Transverse colon (tissue), 4 donors: Measurements from ENCODE around the gene KRT2. TPM values are rescaled to one million over a fixed set of nuclear protein-coding genes. Genes with fewer than 3 reads are reported as not detected.

Experiments used
- DNase-seq: peaks from one replicate; pipeline ENCODE4 v3.0.0-alpha.2; 2019
- H3K27ac ChIP-seq, 4 donors: fragments of 200-600 bp; sonication (generic); 2 replicates each; pipeline ENCODE4 v1.5.1; 2016 to 2018; ENCODE audit warnings: inconsistent platforms in 4 of 4
- H3K27me3 ChIP-seq: fragments of 200-600 bp; sonication (generic); 2 replicates; pipeline ENCODE4 v1.5.1; 2017; ENCODE audit warnings: inconsistent platforms
- H3K36me3 ChIP-seq, 4 donors: fragments of 200-600 bp; sonication (generic); 2 replicates each; pipeline ENCODE4 v1.5.1; 2017 to 2019; ENCODE audit warnings: inconsistent platforms in 4 of 4
- H3K4me1 ChIP-seq, 4 donors: fragments of 200-600 bp; sonication (generic); 2 replicates each; pipeline ENCODE4 v1.5.1; 2017 to 2020; ENCODE audit warnings: inconsistent platforms in 4 of 4
- H3K4me3 ChIP-seq, 4 donors: fragments of 200-600 bp; sonication (generic); 1 replicate in 1 of 4; 2 replicates in 3 of 4; pipeline versions ENCODE4 v1.5.1 to v1.6.1; 2017 to 2019; ENCODE audit warnings: inconsistent platforms in 4 of 4
- H3K9me3 ChIP-seq, 2 donors: fragments of 200-600 bp; sonication (generic); 2 replicates each; pipeline ENCODE4 v1.5.1; 2017 to 2019; ENCODE audit warnings: inconsistent platforms in 2 of 2
- EP300 ChIP-seq: sonication (generic); formaldehyde crosslinking; IDR thresholded peaks from one replicate; pipeline ENCODE4 v1.6.1; 2017; ENCODE audit warnings: antibody characterized with exemption, low read depth
- POLR2A ChIP-seq: fragments of 450-650 bp; IDR thresholded peaks from one replicate; pipeline ENCODE4 v1.6.1; 2016; ENCODE audit warnings: antibody characterized with exemption, mild to moderate bottlenecking, moderate library complexity
- POLR2AphosphoS5 ChIP-seq, 3 donors: sonication (generic); formaldehyde crosslinking; IDR thresholded peaks; one replicate each; pipeline ENCODE4 v1.6.1; 2016; ENCODE audit warnings: antibody characterized with exemption in 3 of 3
- WGBS, 2 donors: methylation state at CpG; one replicate each; pipeline ENCODE4 v1.1.5; 2018; ENCODE audit warnings: low coverage in 1 of 2; 5-methylcytosine and 5-hydroxymethylcytosine counted together
- in situ Hi-C, 4 donors: fragments of 200-750 bp; cut with MboI; loops; one replicate each; pipeline versions ENCODE4 v1.15.0 to v1.15.1; 2017; ENCODE audit warnings: low sequenced_read_pairs in 3 of 4, low pct_ligation_motif_present in 1 of 4, low pct_unique_long_range_greater_than_20kb in 1 of 4
- intact Hi-C: fragments of 100-400 bp; cut with DNase I; formaldehyde crosslinking; loops from one replicate; pipeline ENCODE4 v1.15.1; 2023; ENCODE audit warnings: low total_unique reads
- total RNA-seq, 4 donors: library from RNA; depleted of rRNA; stranded (reverse); fragments of >200 nt; gene quantifications; one replicate each; pipeline ENCODE4 v1.1.0, GENCODE V29; 2016
- TF ChIP-seq, protein P1 (sequence below), 5 experiments: fragments of 200-600 bp in 3 of 5; fragments of 450-650 bp in 2 of 5; sonication (generic) in 3 of 5; IDR thresholded peaks; 1 replicate in 2 of 5; 2 replicates in 3 of 5; pipeline ENCODE4 v1.5.1; 2016 to 2017; ENCODE audit warnings: antibody characterized with exemption in 5 of 5, inconsistent platforms in 3 of 5, mild to moderate bottlenecking in 2 of 5, moderate library complexity in 1 of 5

Gene KRT2
- total RNA-seq, 4 donors from 2014 or later, result not detected

GRCh38 chr12:52688481-52688880 is 36.5 kb upstream of the KRT2 start:
- Histone ChIP-seq H3K4me1 (peaks cover 0 to 11% (median 8%) of the 10 kb centered on the region in 4 donors), H3K27ac (no peak overlapping the region), H3K9me3 (no peaks in the 10 kb centered on the region), H3K4me3 (no peak overlapping the region), H3K27me3 (peaks cover 46% of the 10 kb centered on the region), H3K36me3 (no peaks in the 10 kb centered on the region)
- no peak for TF ChIP-seq POLR2A
- TF ChIP-seq EP300, result no peak
- TF ChIP-seq POLR2AphosphoS5 (IDR thresholded peaks at IDR 0.05), result no peak
- TF ChIP-seq, protein P1, sequence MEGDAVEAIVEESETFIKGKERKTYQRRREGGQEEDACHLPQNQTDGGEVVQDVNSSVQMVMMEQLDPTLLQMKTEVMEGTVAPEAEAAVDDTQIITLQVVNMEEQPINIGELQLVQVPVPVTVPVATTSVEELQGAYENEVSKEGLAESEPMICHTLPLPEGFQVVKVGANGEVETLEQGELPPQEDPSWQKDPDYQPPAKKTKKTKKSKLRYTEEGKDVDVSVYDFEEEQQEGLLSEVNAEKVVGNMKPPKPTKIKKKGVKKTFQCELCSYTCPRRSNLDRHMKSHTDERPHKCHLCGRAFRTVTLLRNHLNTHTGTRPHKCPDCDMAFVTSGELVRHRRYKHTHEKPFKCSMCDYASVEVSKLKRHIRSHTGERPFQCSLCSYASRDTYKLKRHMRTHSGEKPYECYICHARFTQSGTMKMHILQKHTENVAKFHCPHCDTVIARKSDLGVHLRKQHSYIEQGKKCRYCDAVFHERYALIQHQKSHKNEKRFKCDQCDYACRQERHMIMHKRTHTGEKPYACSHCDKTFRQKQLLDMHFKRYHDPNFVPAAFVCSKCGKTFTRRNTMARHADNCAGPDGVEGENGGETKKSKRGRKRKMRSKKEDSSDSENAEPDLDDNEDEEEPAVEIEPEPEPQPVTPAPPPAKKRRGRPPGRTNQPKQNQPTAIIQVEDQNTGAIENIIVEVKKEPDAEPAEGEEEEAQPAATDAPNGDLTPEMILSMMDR (IDR thresholded peaks at IDR 0.05), result no peak
- intact Hi-C loops, result no loop called here
- WGBS, 2 donors, result 40 to 81% methylated on average over 1 to 2 of the region's 2 CpGs
- in situ Hi-C loops, result no loop called here
- no peak for DNase-seq

DNA sequence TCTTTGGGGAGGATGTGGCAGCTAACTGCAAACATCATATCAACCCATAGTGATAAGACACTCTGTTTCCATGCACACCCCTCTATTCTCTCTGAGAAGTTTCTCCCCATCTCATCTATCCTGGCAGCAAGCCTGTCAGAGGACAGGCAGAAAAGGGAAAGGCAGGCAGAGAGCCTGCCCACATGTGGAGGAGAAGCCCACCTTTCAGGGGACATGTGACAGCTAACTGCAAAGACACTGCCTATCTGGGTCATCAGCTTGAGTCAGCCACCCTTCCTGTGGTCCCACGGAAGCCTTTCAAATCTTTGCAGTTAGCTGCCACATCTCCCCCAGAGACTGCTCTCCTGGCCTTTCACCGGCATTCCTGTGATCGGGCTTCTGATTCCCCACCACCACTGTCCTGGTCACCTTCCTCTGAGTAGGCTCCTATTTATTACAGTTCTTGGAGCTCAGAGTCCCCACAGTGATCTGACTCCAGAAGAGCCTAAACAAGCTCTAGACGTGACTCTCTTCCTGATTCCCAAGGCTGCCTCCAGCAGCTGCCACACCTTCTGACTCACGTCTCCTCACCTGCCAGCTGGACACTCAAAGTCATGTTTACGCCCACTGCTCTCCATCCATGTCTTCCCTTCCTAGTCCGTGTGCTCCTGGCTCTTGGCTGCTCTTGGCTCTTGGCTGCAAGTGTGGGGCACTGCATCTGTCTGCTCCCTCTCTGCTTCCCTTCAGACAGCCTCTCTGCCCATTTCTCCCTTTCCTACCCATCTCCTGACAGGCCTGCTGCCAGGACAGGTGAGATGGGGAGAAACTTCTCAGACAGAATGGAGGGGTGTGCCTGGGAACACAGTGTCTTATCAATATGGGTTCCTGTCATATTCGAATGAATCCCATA is 35.7 kb upstream of the KRT2 start:
- intact Hi-C loops, result no loop called here
- peaks cover 38% of the 10 kb centered on the region for H3K27me3 ChIP-seq
- TF ChIP-seq EP300 (no peak), POLR2A (no peak), POLR2AphosphoS5 (IDR thresholded peaks at IDR 0.05) (no peak)
- TF ChIP-seq, protein P1 (IDR thresholded peaks at IDR 0.05), result no peak
- peaks cover 0 to 11% (median 8%) of the 10 kb centered on the region in 4 donors for H3K4me1 ChIP-seq
- WGBS, 2 donors, result 42 to 60% methylated on average over 4 to 8 of the region's 8 CpGs
- DNase-seq, result peak; percentile 22
- no peaks in the 10 kb centered on the region for H3K9me3 ChIP-seq
- H3K4me3 ChIP-seq, result no peak overlapping the region
- H3K27ac ChIP-seq, result no peak overlapping the region
- in situ Hi-C loops, result no loop called here
- no peaks in the 10 kb centered on the region for H3K36me3 ChIP-seq

DNA sequence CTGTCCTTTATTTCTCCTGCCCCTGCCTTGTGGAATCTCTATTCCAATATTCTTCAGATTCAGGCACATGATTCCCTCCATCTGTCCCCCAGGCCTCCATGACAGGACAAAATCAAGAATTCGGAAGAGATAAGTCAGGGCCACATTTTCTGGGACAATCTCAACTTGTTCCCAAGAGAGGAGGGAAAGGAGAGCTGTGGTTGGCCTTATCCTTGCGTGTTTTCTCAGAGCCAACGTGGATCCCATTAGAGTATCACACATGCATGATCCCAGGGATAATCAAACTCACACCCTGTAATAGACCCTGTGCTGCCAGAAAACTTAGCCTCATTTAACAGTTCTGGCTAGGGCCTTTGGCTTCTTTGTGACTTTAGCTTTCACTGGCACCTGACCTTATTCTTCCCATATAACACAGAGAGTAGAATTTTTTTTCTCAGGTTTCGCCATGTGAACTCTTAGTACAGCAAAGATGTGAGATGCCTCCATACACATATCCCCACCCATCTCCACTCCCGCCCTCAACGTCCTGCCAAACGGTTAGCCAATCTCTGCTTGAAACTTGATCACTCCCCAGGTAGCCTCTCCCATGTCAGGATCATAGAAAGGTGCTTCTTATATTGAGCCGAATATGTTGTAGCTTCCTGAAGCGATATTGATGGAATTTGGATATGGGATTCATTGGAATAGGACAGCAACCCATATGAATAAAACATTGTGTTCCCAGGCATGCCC is 34.9 kb upstream of the KRT2 start:
- in situ Hi-C loops, result no loop called here
- peaks cover 30% of the 10 kb centered on the region for H3K27me3 ChIP-seq
- H3K9me3 ChIP-seq, result no peaks in the 10 kb centered on the region
- WGBS, 2 donors, result 79 to 100% methylated on average over 1 to 9 of the region's 9 CpGs
- DNase-seq, result no peak
- H3K27ac ChIP-seq, result no peak overlapping the region
- H3K4me1 ChIP-seq, result peaks cover 0 to 11% (median 8%) of the 10 kb centered on the region in 4 donors
- no peaks in the 10 kb centered on the region for H3K36me3 ChIP-seq
- intact Hi-C loops, result no loop called here
- H3K4me3 ChIP-seq, result no peak overlapping the region
- TF ChIP-seq, protein P1 (IDR thresholded peaks at IDR 0.05), result no peak
- TF ChIP-seq POLR2A (no peak), POLR2AphosphoS5 (IDR thresholded peaks at IDR 0.05) (no peak), EP300 (no peak)

- peak; percentile 34 for DNase-seq
- intact Hi-C loops, result no loop called here
- H3K4me1 ChIP-seq, result peaks cover 0 to 7% (median 5%) of the 10 kb centered on the region in 4 donors
- H3K4me3 ChIP-seq, result no peak overlapping the region
- no peaks in the 10 kb centered on the region for H3K36me3 ChIP-seq
- in situ Hi-C loops, result no loop called here
- no peak overlapping the region for H3K27ac ChIP-seq
- no peak for TF ChIP-seq POLR2A
- TF ChIP-seq, protein P1 (IDR thresholded peaks at IDR 0.05), result no peak
- WGBS, 2 donors, result 65 to 67% methylated on average over 1 to 3 of the region's 3 CpGs
- peaks cover 22% of the 10 kb centered on the region for H3K27me3 ChIP-seq
- H3K9me3 ChIP-seq, result no peaks in the 10 kb centered on the region
These were observed 34.1 kb upstream of the KRT2 start for GRCh38 chr12:52686063-52686462.
